Measurements from ENCODE around the gene USP40.

The USP40 gene

GRCh38 chr2:233553366-233553765 is 13.2 kb downstream of the USP40 start:
- Histone ChIP-seq H3K36me3 (ENCODE audit: control insufficient read depth, insufficient read depth, low read length) (peaks cover 8% of the 10 kb centered on the region), H3K27ac (ENCODE audit: low read depth, low read length, severe bottlenecking) (no peak overlapping the region), H3K4me1 (ENCODE audit: control insufficient read depth, insufficient read depth, low read length, poor library complexity, severe bottlenecking) (peaks cover 7% of the 10 kb centered on the region), H3K4me3 (ENCODE audit: extremely low read depth, insufficient read depth, low read length, poor library complexity, severe bottlenecking) (no peak overlapping the region), H3K9me3 (ENCODE audit: control insufficient read depth, low read length) (no peaks in the 10 kb centered on the region)

- Histone ChIP-seq H3K4me3 (ENCODE audit: extremely low read depth, insufficient read depth, low read length, poor library complexity, severe bottlenecking) (no peak overlapping the region), H3K4me1 (ENCODE audit: control insufficient read depth, insufficient read depth, low read length, poor library complexity, severe bottlenecking) (no peaks in the 10 kb centered on the region), H3K36me3 (ENCODE audit: control insufficient read depth, insufficient read depth, low read length) (peaks cover 10% of the 10 kb centered on the region), H3K27ac (ENCODE audit: low read depth, low read length, severe bottlenecking) (no peak overlapping the region), H3K9me3 (ENCODE audit: control insufficient read depth, low read length) (no peaks in the 10 kb centered on the region)
- no CpG with 5 or more reads among the region's 4 CpGs for WGBS, 2 experiments (ENCODE audit: insufficient coverage in 2 of 2)
These were observed 15.1 kb downstream of the USP40 start for GRCh38 chr2:233551491-233551890.

- no peaks in the 10 kb centered on the region for H3K9me3 ChIP-seq (ENCODE audit: control insufficient read depth, low read length)
- no peak overlapping the region for H3K27ac ChIP-seq (ENCODE audit: low read depth, low read length, severe bottlenecking)
- 90 to 95% methylated on average over 4 of the region's 4 CpGs for WGBS, 2 experiments (ENCODE audit: insufficient coverage in 2 of 2)
- no peak overlapping the region for H3K4me3 ChIP-seq (ENCODE audit: extremely low read depth, insufficient read depth, low read length, poor library complexity, severe bottlenecking)
- peaks cover 10% of the 10 kb centered on the region for H3K36me3 ChIP-seq (ENCODE audit: control insufficient read depth, insufficient read depth, low read length)
- H3K4me1 ChIP-seq (ENCODE audit: control insufficient read depth, insufficient read depth, low read length, poor library complexity, severe bottlenecking) = no peaks in the 10 kb centered on the region
These were observed 19.8 kb downstream of the USP40 start for GRCh38 chr2:233546774-233547173.

GRCh38 chr2:233546101-233546500 is 20.5 kb downstream of the USP40 start:
- Histone ChIP-seq H3K9me3 (ENCODE audit: control insufficient read depth, low read length) (no peaks in the 10 kb centered on the region), H3K4me1 (ENCODE audit: control insufficient read depth, insufficient read depth, low read length, poor library complexity, severe bottlenecking) (no peaks in the 10 kb centered on the region), H3K4me3 (ENCODE audit: extremely low read depth, insufficient read depth, low read length, poor library complexity, severe bottlenecking) (no peak overlapping the region), H3K36me3 (ENCODE audit: control insufficient read depth, insufficient read depth, low read length) (peaks cover 9% of the 10 kb centered on the region), H3K27ac (ENCODE audit: low read depth, low read length, severe bottlenecking) (no peak overlapping the region)

- no peak overlapping the region for H3K27ac ChIP-seq (ENCODE audit: low read depth, low read length, severe bottlenecking)
- WGBS, 2 experiments (ENCODE audit: insufficient coverage in 2 of 2) = 92 to 100% methylated on average over 3 to 5 of the region's 5 CpGs
- H3K36me3 ChIP-seq (ENCODE audit: control insufficient read depth, insufficient read depth, low read length) = peaks cover 6% of the 10 kb centered on the region
- no peak overlapping the region for H3K4me3 ChIP-seq (ENCODE audit: extremely low read depth, insufficient read depth, low read length, poor library complexity, severe bottlenecking)
- H3K4me1 ChIP-seq (ENCODE audit: control insufficient read depth, insufficient read depth, low read length, poor library complexity, severe bottlenecking) = no peaks in the 10 kb centered on the region
- no peaks in the 10 kb centered on the region for H3K9me3 ChIP-seq (ENCODE audit: control insufficient read depth, low read length)
These were observed 22.4 kb downstream of the USP40 start for GRCh38 chr2:233544200-233544610.

GRCh38 chr2:233542507-233542906 is 24.1 kb downstream of the USP40 start:
- no peak overlapping the region for H3K4me3 ChIP-seq (ENCODE audit: extremely low read depth, insufficient read depth, low read length, poor library complexity, severe bottlenecking)
- no peaks in the 10 kb centered on the region for H3K9me3 ChIP-seq (ENCODE audit: control insufficient read depth, low read length)
- 90 to 100% methylated on average over 3 of the region's 5 CpGs for WGBS, 2 experiments (ENCODE audit: insufficient coverage in 2 of 2)
- H3K27ac ChIP-seq (ENCODE audit: low read depth, low read length, severe bottlenecking) = no peak overlapping the region
- no peaks in the 10 kb centered on the region for H3K4me1 ChIP-seq (ENCODE audit: control insufficient read depth, insufficient read depth, low read length, poor library complexity, severe bottlenecking)
- no peaks in the 10 kb centered on the region for H3K36me3 ChIP-seq (ENCODE audit: control insufficient read depth, insufficient read depth, low read length)

GRCh38 chr2:233538741-233539140 is 27.8 kb downstream of the USP40 start:
- H3K4me3 ChIP-seq (ENCODE audit: extremely low read depth, insufficient read depth, low read length, poor library complexity, severe bottlenecking) = no peak overlapping the region
- no peak overlapping the region for H3K27ac ChIP-seq (ENCODE audit: low read depth, low read length, severe bottlenecking)
- H3K36me3 ChIP-seq (ENCODE audit: control insufficient read depth, insufficient read depth, low read length) = no peaks in the 10 kb centered on the region
- WGBS, 2 experiments (ENCODE audit: insufficient coverage in 2 of 2) = 84 to 97% methylated on average over 2 to 3 of the region's 5 CpGs
- H3K4me1 ChIP-seq (ENCODE audit: control insufficient read depth, insufficient read depth, low read length, poor library complexity, severe bottlenecking) = no peaks in the 10 kb centered on the region
- H3K9me3 ChIP-seq (ENCODE audit: control insufficient read depth, low read length) = no peaks in the 10 kb centered on the region

- no peaks in the 10 kb centered on the region for H3K4me1 ChIP-seq (ENCODE audit: control insufficient read depth, insufficient read depth, low read length, poor library complexity, severe bottlenecking)
- no peak overlapping the region for H3K27ac ChIP-seq (ENCODE audit: low read depth, low read length, severe bottlenecking)
- H3K4me3 ChIP-seq (ENCODE audit: extremely low read depth, insufficient read depth, low read length, poor library complexity, severe bottlenecking) = no peak overlapping the region
- H3K36me3 ChIP-seq (ENCODE audit: control insufficient read depth, insufficient read depth, low read length) = peaks cover 18% of the 10 kb centered on the region
- no peaks in the 10 kb centered on the region for H3K9me3 ChIP-seq (ENCODE audit: control insufficient read depth, low read length)
These were observed 31.3 kb downstream of the USP40 start for GRCh38 chr2:233535271-233535670.

GRCh38 chr2:233532971-233533370 is 33.6 kb downstream of the USP40 start:
- no peaks in the 10 kb centered on the region for H3K9me3 ChIP-seq (ENCODE audit: control insufficient read depth, low read length)
- H3K36me3 ChIP-seq (ENCODE audit: control insufficient read depth, insufficient read depth, low read length) = peaks cover 18% of the 10 kb centered on the region
- H3K4me3 ChIP-seq (ENCODE audit: extremely low read depth, insufficient read depth, low read length, poor library complexity, severe bottlenecking) = no peak overlapping the region
- no CpG with 5 or more reads among the region's 1 CpG for WGBS, 2 experiments (ENCODE audit: insufficient coverage in 2 of 2)
- H3K4me1 ChIP-seq (ENCODE audit: control insufficient read depth, insufficient read depth, low read length, poor library complexity, severe bottlenecking) = no peaks in the 10 kb centered on the region
- H3K27ac ChIP-seq (ENCODE audit: low read depth, low read length, severe bottlenecking) = no peak overlapping the region

GRCh38 chr2:233531955-233532354 is 34.6 kb downstream of the USP40 start:
- peaks cover 18% of the 10 kb centered on the region for H3K36me3 ChIP-seq (ENCODE audit: control insufficient read depth, insufficient read depth, low read length)

GRCh38 chr2:233530381-233530780 is 36.2 kb downstream of the USP40 start:
- no CpG with 5 or more reads among the region's 1 CpG for WGBS, 2 experiments (ENCODE audit: insufficient coverage in 2 of 2)
- no peaks in the 10 kb centered on the region for H3K4me1 ChIP-seq (ENCODE audit: control insufficient read depth, insufficient read depth, low read length, poor library complexity, severe bottlenecking)
- no peak overlapping the region for H3K4me3 ChIP-seq (ENCODE audit: extremely low read depth, insufficient read depth, low read length, poor library complexity, severe bottlenecking)
- H3K27ac ChIP-seq (ENCODE audit: low read depth, low read length, severe bottlenecking) = no peak overlapping the region
- no peaks in the 10 kb centered on the region for H3K9me3 ChIP-seq (ENCODE audit: control insufficient read depth, low read length)
- H3K36me3 ChIP-seq (ENCODE audit: control insufficient read depth, insufficient read depth, low read length) = peaks cover 19% of the 10 kb centered on the region

More at GRCh38 chr2:233531955-233532354, 34.6 kb downstream of the USP40 start:
- no peaks in the 10 kb centered on the region for H3K9me3 ChIP-seq (ENCODE audit: control insufficient read depth, low read length)
- no peak overlapping the region for H3K27ac ChIP-seq (ENCODE audit: low read depth, low read length, severe bottlenecking)
- no peaks in the 10 kb centered on the region for H3K4me1 ChIP-seq (ENCODE audit: control insufficient read depth, insufficient read depth, low read length, poor library complexity, severe bottlenecking)
- 78 to 85% methylated on average over 6 of the region's 6 CpGs for WGBS, 2 experiments (ENCODE audit: insufficient coverage in 2 of 2)
- H3K4me3 ChIP-seq (ENCODE audit: extremely low read depth, insufficient read depth, low read length, poor library complexity, severe bottlenecking) = no peak overlapping the region

GRCh38 chr2:233528182-233528581 is 38.4 kb downstream of the USP40 start:
- H3K9me3 ChIP-seq (ENCODE audit: control insufficient read depth, low read length) = no peaks in the 10 kb centered on the region
- H3K27ac ChIP-seq (ENCODE audit: low read depth, low read length, severe bottlenecking) = no peak overlapping the region
- no peaks in the 10 kb centered on the region for H3K4me1 ChIP-seq (ENCODE audit: control insufficient read depth, insufficient read depth, low read length, poor library complexity, severe bottlenecking)
- WGBS, 2 experiments (ENCODE audit: insufficient coverage in 2 of 2) = 88 to 96% methylated on average over 8 of the region's 10 CpGs
- no peak overlapping the region for H3K4me3 ChIP-seq (ENCODE audit: extremely low read depth, insufficient read depth, low read length, poor library complexity, severe bottlenecking)
- peaks cover 17% of the 10 kb centered on the region for H3K36me3 ChIP-seq (ENCODE audit: control insufficient read depth, insufficient read depth, low read length)
